ENCODE measurements around the gene GNA12.
A peak's percentile ranks its signal among the peaks of the same experiment; 100 is the strongest.

Gene GNA12

GRCh38 chr7:2796358-2797352 lies 47.5 kb downstream of the GNA12 start:
- DNase-seq = no peak
- in situ Hi-C loops (cut with HindIII; ENCODE audit: low pct_ligation_motif_present, low pct_unique_long_range_greater_than_20kb, low sequenced_read_pairs) = no loop called here

DNA sequence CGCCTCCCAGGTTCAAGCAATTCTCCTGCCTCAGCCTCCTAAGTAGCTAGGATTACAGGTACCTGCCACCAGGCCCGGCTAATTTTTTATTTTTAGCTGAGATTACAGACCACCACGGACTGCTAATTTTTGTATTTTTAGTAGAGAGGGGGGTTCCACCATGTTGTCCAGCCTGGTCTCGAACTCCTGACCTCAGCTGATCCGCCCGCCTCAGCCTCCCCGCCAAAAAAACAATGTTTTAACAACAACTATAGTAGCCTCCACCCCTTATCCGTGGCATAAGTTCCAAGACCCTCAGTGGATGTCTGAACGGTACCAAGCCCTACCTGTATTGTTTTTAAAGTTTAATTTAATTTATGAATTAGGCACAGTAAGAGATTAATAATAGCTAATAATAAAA lies 48.2 kb downstream of the GNA12 start:
- in situ Hi-C loops (cut with HindIII; ENCODE audit: low pct_ligation_motif_present, low pct_unique_long_range_greater_than_20kb, low sequenced_read_pairs) = no loop called here
- no peak for DNase-seq

- in situ Hi-C loops (cut with HindIII; ENCODE audit: low pct_ligation_motif_present, low pct_unique_long_range_greater_than_20kb, low sequenced_read_pairs) = no loop called here
- DNase-seq = no peak
Observed at GRCh38 chr7:2794836-2795636, 49.1 kb downstream of the GNA12 start.

- in situ Hi-C loops (cut with HindIII; ENCODE audit: low pct_ligation_motif_present, low pct_unique_long_range_greater_than_20kb, low sequenced_read_pairs) = no loop called here
- no peak for DNase-seq
Observed at GRCh38 chr7:2792856-2793487, 51.1 kb downstream of the GNA12 start.

- no peak for DNase-seq
- in situ Hi-C loops (cut with HindIII; ENCODE audit: low pct_ligation_motif_present, low pct_unique_long_range_greater_than_20kb, low sequenced_read_pairs) = no loop called here
Observed at GRCh38 chr7:2792235-2792634, 51.9 kb downstream of the GNA12 start.

DNA sequence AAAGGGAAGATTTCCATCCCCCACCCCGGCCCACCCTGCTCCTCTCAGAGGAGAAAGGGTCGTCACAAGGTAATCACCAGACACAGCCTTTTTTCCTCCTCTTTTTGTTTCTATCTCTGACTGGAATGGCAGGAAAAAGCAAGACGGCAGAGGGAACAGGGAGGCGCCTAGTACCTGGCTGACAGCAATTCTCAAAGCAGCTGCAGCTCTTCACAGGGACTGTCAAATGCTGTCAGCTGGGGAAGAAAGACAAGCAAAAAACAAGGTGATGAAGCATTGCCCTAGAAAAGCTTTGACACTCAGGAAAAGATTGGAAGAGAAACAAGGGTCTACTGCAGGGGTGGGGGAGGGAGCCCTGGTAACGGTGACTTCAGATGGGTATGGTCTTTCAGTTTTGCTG lies 52.7 kb downstream of the GNA12 start:
- DNase-seq = no peak
- in situ Hi-C loops (cut with HindIII; ENCODE audit: low pct_ligation_motif_present, low pct_unique_long_range_greater_than_20kb, low sequenced_read_pairs) = no loop called here

GRCh38 chr7:2787251-2787951 lies 56.7 kb downstream of the GNA12 start:
- DNase-seq = peak; percentile 62
- in situ Hi-C loops (cut with HindIII; ENCODE audit: low pct_ligation_motif_present, low pct_unique_long_range_greater_than_20kb, low sequenced_read_pairs) = no loop called here

- in situ Hi-C loops (cut with HindIII; ENCODE audit: low pct_ligation_motif_present, low pct_unique_long_range_greater_than_20kb, low sequenced_read_pairs) = no loop called here
- DNase-seq = no peak
Observed at GRCh38 chr7:2786607-2787116, 57.4 kb downstream of the GNA12 start.

- in situ Hi-C loops (cut with HindIII; ENCODE audit: low pct_ligation_motif_present, low pct_unique_long_range_greater_than_20kb, low sequenced_read_pairs) = no loop called here
- peak; percentile 97 for DNase-seq
Observed at GRCh38 chr7:2785071-2785500, 59.0 kb downstream of the GNA12 start.

DNA sequence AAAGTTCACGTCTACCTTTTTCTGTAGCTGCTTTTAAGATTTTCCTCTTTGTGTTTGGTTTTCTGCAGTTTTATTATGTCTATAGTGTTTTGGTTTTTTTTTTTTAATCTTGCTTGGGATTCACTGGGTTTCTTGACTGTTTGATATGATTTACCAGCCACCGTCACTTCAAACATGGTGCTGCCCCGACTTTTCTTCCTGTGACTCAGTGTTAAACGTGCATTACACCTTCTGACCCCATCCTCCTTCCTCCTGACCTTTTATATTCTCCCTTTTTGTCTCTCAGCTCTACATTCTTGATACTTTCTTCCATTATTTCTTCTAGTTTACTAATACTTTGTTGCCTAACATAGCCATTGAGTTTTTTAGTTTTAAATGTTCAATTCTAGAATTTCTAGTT lies 61.5 kb downstream of the GNA12 start:
- in situ Hi-C loops (cut with HindIII; ENCODE audit: low pct_ligation_motif_present, low pct_unique_long_range_greater_than_20kb, low sequenced_read_pairs) = no loop called here
- DNase-seq = no peak

GRCh38 chr7:2782121-2782520 lies 62.0 kb downstream of the GNA12 start:
- in situ Hi-C loops (cut with HindIII; ENCODE audit: low pct_ligation_motif_present, low pct_unique_long_range_greater_than_20kb, low sequenced_read_pairs) = no loop called here

GRCh38 chr7:2781636-2782035 lies 62.5 kb downstream of the GNA12 start:
- DNase-seq = no peak
- in situ Hi-C loops (cut with HindIII; ENCODE audit: low pct_ligation_motif_present, low pct_unique_long_range_greater_than_20kb, low sequenced_read_pairs) = no loop called here

More at GRCh38 chr7:2782121-2782520, 62.0 kb downstream of the GNA12 start:
- no peak for DNase-seq

GRCh38 chr7:2779051-2779450 lies 65.1 kb downstream of the GNA12 start:
- DNase-seq = no peak
- in situ Hi-C loops (cut with HindIII; ENCODE audit: low pct_ligation_motif_present, low pct_unique_long_range_greater_than_20kb, low sequenced_read_pairs) = no loop called here

DNA sequence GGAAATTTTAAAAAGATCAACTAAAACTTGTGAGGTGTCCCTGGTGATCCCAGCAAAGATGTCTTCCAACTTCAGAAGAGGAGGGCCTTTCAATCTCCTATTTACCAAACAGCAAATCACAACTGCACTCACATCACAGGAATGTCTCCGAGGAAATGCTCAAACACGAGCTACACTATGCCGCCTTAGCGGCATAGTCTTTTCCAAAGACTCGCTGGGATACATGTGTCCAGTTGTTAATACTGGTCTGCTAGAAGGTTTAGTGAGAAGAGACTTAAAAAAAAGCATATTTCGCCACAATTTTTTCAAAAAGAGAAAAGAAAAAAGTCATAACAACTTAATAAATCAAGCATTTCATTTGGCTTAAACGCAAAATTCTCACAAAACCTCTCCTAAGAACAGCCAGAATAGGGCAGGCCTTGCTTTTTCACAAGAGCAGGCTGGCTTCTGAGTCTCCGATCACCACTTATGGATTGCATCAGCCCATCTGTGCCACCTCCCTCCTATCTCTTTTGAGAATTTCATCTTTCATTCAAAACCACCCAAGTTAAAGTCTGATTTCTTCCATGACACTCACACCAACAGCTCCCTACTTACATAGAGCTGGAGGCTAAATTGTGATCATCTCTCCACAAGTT lies 66.1 kb downstream of the GNA12 start:
- no peak for DNase-seq

DNA sequence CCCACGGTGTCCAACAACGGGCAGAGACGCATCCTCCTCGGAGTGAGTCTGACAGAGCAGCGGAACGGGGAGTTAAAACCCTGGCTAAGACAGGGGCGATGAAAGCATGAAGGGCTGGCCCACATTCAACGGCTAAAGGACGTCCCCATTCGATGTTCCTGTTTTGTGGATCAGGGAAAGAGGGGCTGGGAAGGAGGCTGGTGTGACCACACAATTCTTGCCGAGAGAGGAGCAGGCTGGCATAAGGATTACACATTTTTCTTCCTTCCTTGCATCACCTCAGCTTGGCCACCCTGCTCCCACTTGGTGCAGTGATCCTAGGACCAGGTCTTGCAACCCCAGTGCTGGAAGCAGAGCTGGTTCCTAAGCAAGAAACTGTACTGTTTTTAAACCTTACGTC lies 67.7 kb downstream of the GNA12 start:
- in situ Hi-C loops (cut with HindIII; ENCODE audit: low pct_ligation_motif_present, low pct_unique_long_range_greater_than_20kb, low sequenced_read_pairs) = no loop called here
- no peak for DNase-seq

More for the DNA sequence above, 66.1 kb downstream of the GNA12 start:
- in situ Hi-C loops (cut with HindIII; ENCODE audit: low pct_ligation_motif_present, low pct_unique_long_range_greater_than_20kb, low sequenced_read_pairs) = no loop called here

- in situ Hi-C loops (cut with HindIII; ENCODE audit: low pct_ligation_motif_present, low pct_unique_long_range_greater_than_20kb, low sequenced_read_pairs) = no loop called here
- DNase-seq = no peak
Observed at GRCh38 chr7:2775785-2776184, 68.3 kb downstream of the GNA12 start.

- in situ Hi-C loops (cut with HindIII; ENCODE audit: low pct_ligation_motif_present, low pct_unique_long_range_greater_than_20kb, low sequenced_read_pairs) = no loop called here
- DNase-seq = no peak
Observed at GRCh38 chr7:2775376-2775775, 68.7 kb downstream of the GNA12 start.

- in situ Hi-C loops (cut with HindIII; ENCODE audit: low pct_ligation_motif_present, low pct_unique_long_range_greater_than_20kb, low sequenced_read_pairs) = no loop called here
- DNase-seq = no peak
Observed at GRCh38 chr7:2774935-2775334, 69.2 kb downstream of the GNA12 start.
